ENCODE results near the gene LGALS8. TPM values are rescaled to one million over a fixed set of nuclear protein-coding genes. Genes with fewer than 3 reads are reported as not detected.

LGALS8 gene
- total RNA-seq, 4 donors from 2014 or later, result 45.7 to 112 (median 61.5) TPM

DNA sequence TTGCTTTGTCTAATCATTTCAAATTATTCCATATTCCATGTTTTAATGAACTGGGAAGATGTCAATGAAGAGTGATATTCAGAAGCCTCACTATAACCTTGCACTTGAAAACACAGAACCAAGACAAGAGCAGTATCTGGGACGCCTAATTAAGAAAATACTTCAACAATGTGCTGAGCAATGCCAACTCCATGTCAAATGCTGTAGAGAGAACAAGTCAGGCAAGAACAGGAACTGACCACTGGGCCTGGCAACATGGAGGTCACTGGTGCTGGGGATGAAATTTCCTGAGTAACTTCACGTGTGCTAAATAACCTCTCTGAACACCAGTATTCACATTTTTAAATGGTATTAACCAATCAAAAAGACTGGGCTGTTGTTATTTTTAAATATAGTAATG is 57.7 kb downstream of the LGALS8 start:
- H3K4me1 ChIP-seq, result no peaks in the 10 kb centered on the region
- no peak for DNase-seq
- no peak for TF ChIP-seq POLR2A (IDR thresholded peaks at IDR 0.05)
- TF ChIP-seq, protein P1, sequence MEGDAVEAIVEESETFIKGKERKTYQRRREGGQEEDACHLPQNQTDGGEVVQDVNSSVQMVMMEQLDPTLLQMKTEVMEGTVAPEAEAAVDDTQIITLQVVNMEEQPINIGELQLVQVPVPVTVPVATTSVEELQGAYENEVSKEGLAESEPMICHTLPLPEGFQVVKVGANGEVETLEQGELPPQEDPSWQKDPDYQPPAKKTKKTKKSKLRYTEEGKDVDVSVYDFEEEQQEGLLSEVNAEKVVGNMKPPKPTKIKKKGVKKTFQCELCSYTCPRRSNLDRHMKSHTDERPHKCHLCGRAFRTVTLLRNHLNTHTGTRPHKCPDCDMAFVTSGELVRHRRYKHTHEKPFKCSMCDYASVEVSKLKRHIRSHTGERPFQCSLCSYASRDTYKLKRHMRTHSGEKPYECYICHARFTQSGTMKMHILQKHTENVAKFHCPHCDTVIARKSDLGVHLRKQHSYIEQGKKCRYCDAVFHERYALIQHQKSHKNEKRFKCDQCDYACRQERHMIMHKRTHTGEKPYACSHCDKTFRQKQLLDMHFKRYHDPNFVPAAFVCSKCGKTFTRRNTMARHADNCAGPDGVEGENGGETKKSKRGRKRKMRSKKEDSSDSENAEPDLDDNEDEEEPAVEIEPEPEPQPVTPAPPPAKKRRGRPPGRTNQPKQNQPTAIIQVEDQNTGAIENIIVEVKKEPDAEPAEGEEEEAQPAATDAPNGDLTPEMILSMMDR (IDR thresholded peaks at IDR 0.05), result no peak
- no peak overlapping the region for H3K27ac ChIP-seq
- H3K27me3 ChIP-seq, result no peaks in the 10 kb centered on the region
- H3K36me3 ChIP-seq, result no peaks in the 10 kb centered on the region
- intact Hi-C loops (cut with DNase I; ENCODE audit: low total_unique reads), result no loop called here
- H3K4me3 ChIP-seq, result no peak overlapping the region
- no peaks in the 10 kb centered on the region for H3K9me3 ChIP-seq

DNA sequence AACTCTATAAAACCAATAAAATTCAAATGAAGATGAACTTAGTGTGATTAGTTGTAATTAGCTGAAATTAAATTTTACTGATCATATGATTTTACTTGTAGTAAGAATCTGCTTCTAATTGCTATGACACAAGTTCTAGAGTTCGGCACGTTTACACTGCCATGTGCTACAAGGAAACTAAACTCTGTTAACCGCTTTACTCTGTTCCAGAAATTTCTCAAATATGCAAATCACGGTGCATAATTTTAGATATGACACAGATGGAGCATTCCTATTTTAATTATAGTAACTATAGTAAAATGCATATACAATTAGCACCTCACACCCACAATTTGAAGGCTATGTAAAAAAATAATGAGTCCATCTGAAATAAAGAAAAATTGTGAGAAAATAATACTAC is 65.7 kb downstream of the LGALS8 start:
- no peak for DNase-seq
- no peak overlapping the region for H3K27ac ChIP-seq
- intact Hi-C loops (cut with DNase I; ENCODE audit: low total_unique reads), result no loop called here
- H3K4me3 ChIP-seq, result no peak overlapping the region
- no peaks in the 10 kb centered on the region for H3K9me3 ChIP-seq
- TF ChIP-seq, protein P1 (IDR thresholded peaks at IDR 0.05), result no peak
- TF ChIP-seq POLR2A (IDR thresholded peaks at IDR 0.05), result no peak
- H3K4me1 ChIP-seq, result no peaks in the 10 kb centered on the region
- H3K27me3 ChIP-seq, result no peaks in the 10 kb centered on the region
- H3K36me3 ChIP-seq, result peaks cover 0 to 3% of the 10 kb centered on the region in 2 donors

DNA sequence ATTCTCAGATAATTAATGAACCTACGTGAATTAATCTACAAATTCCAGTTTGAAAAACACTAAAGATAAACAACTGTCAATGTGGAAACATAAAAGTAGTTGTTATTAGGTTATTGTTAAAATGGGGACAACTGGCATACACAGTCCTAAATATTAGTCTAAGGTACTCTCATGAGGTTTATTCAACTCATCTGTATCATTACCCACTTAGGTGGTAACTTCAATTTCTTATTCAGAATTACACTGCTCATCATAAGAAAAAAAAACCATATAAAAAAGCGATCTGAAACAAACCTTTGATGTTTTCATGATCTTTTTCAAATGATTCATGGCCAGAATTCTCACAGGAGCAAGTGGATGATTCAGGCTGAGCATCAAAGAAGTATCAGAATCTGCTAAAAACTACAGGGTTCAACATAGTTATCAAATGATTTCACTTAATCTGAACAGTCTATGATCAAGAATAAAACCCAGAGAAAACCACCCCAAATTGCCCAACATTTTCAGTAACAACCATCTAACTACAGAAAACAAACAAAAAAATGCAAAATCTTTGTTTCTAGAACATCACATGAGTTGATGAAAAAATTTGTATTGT is 66.9 kb downstream of the LGALS8 start:
- Histone ChIP-seq H3K27ac (no peak overlapping the region), H3K4me1 (no peaks in the 10 kb centered on the region), H3K27me3 (no peaks in the 10 kb centered on the region), H3K4me3 (no peak overlapping the region), H3K36me3 (peaks cover 0 to 3% of the 10 kb centered on the region in 2 donors), H3K9me3 (no peaks in the 10 kb centered on the region)
- TF ChIP-seq, protein P1 (IDR thresholded peaks at IDR 0.05), result no peak
- no peak for TF ChIP-seq POLR2A (IDR thresholded peaks at IDR 0.05)
- DNase-seq, result no peak
- intact Hi-C loops (cut with DNase I; ENCODE audit: low total_unique reads), result no loop called here

DNA sequence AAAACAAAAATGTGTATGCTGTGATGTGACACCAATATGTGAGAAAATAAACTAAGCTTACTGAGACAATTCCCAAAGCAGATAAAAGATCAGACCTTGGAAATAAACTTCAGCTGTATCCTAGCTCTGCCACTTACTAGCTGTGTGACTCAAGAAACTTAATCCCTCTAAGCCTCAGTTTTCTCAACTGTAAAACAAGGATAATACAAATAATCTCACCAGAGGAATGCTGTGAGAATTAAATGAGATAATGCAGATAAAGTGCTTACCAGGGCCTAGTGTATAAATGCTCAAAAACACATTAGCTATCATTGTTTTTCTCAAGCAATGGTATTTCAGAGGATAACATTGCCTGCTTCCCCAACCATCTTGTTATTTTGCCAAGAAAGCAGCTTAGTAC is 78.4 kb downstream of the LGALS8 start:
- Histone ChIP-seq H3K9me3 (no peaks in the 10 kb centered on the region), H3K4me3 (no peak overlapping the region), H3K36me3 (no peaks in the 10 kb centered on the region), H3K27ac (no peak overlapping the region), H3K27me3 (no peaks in the 10 kb centered on the region), H3K4me1 (peaks cover 0 to 6% of the 10 kb centered on the region in 2 donors)
- intact Hi-C loops (cut with DNase I; ENCODE audit: low total_unique reads), result no loop called here
- TF ChIP-seq POLR2A (IDR thresholded peaks at IDR 0.05), result no peak
- TF ChIP-seq, protein P1 (IDR thresholded peaks at IDR 0.05), result no peak
- no peak for DNase-seq

Other genes with a start within 250 kb of the LGALS8 start
- gene ERO1B, start 242.0 kb upstream of the LGALS8 start, total RNA-seq, result 10 to 100 TPM; 11.5 to 55.8 (median 19.4) TPM
- 1 to 10 TPM in 2 of 4 donors, under 1 TPM in 1, not detected in 1; 0.55 to 2.6 (median 1.2) TPM for gene EDARADD, start 129.7 kb upstream of the LGALS8 start, total RNA-seq
- gene HEATR1, start 80.5 kb downstream of the LGALS8 start, total RNA-seq, result 10 to 100 TPM; 11.5 to 58.8 (median 27.1) TPM
- gene ACTN2, start 162.5 kb downstream of the LGALS8 start, total RNA-seq, result 10 to 100 TPM in 1 of 4 donors, 1 to 10 TPM in 2, under 1 TPM in 1; 0.29 to 28.9 (median 1.1) TPM